Astrocyte (in vitro differentiated cells and primary cell): ENCODE results near the gene CCDC89. TPM values are rescaled to one million over a fixed set of nuclear protein-coding genes. Genes with fewer than 3 reads are reported as not detected.
A peak's percentile ranks its signal among the peaks of the same experiment; 100 is the strongest.

Source experiments
- DNase-seq: peaks from one replicate; pipeline ENCODE4 v3.0.0-alpha.2; 2010; ENCODE audit warnings: low read depth
- FAIRE-seq: peaks from 2 replicates; lab custom pipeline; 2011; peaks lifted over from hg19 to GRCh38; lab: Jason Lieb, UNC
- H2AFZ ChIP-seq: 2 replicates; pipeline ENCODE4 v1.6.0; 2012; ENCODE audit warnings: low read depth, low read length, inconsistent platforms
- H3K27ac ChIP-seq: 2 replicates; pipeline ENCODE4 v1.5.1; 2011; ENCODE audit warnings: low read depth, low read length, inconsistent platforms
- H3K27me3 ChIP-seq: 2 replicates; pipeline ENCODE4 v1.6.0; 2011; ENCODE audit warnings: low read length, inconsistent platforms; ENCODE audit not compliant: insufficient read depth
- H3K36me3 ChIP-seq: 2 replicates; pipeline ENCODE4 v1.5.1; 2011; ENCODE audit warnings: low read length, inconsistent platforms; ENCODE audit not compliant: insufficient read depth
- H3K4me1 ChIP-seq: 2 replicates; pipeline ENCODE4 v1.5.1; 2011; ENCODE audit warnings: low read length, inconsistent platforms; ENCODE audit not compliant: insufficient read depth
- H3K4me2 ChIP-seq: 2 replicates; pipeline ENCODE4 v1.6.0; 2012; ENCODE audit warnings: low read length, inconsistent platforms
- H3K4me3 ChIP-seq: 2 replicates; pipeline ENCODE4 v1.5.1; 2011; ENCODE audit warnings: low read depth, mild to moderate bottlenecking, low read length, inconsistent platforms; ENCODE audit not compliant: insufficient read depth
- H3K79me2 ChIP-seq: 2 replicates; pipeline ENCODE4 v1.6.0; 2012; ENCODE audit warnings: mild to moderate bottlenecking, low read length, inconsistent platforms; ENCODE audit not compliant: insufficient read depth
- H3K9ac ChIP-seq: 2 replicates; pipeline ENCODE4 v1.6.0; 2012; ENCODE audit warnings: mild to moderate bottlenecking, low read length, inconsistent platforms
- H3K9me3 ChIP-seq: 2 replicates; pipeline ENCODE4 v1.5.1; 2012; ENCODE audit warnings: low read depth, mild to moderate bottlenecking, low read length, inconsistent platforms; ENCODE audit not compliant: insufficient read depth
- H4K20me1 ChIP-seq: 2 replicates; pipeline ENCODE4 v1.6.0; 2012; ENCODE audit warnings: low read length, inconsistent platforms; ENCODE audit not compliant: insufficient read depth
- H3K27ac Mint-ChIP-seq: one replicate; pipeline ENCODE4 v1.8.0; 2021; ENCODE audit warnings: mild to moderate bottlenecking, mixed read lengths; ENCODE audit not compliant: unreplicated experiment
- H3K27me3 Mint-ChIP-seq: one replicate; pipeline ENCODE4 v1.8.0; 2021; ENCODE audit warnings: low read depth, mixed read lengths; ENCODE audit not compliant: unreplicated experiment
- H3K36me3 Mint-ChIP-seq: one replicate; pipeline ENCODE4 v1.8.0; 2021; ENCODE audit warnings: low read depth, mixed read lengths; ENCODE audit not compliant: unreplicated experiment
- H3K4me1 Mint-ChIP-seq: one replicate; pipeline ENCODE4 v1.8.0; 2021; ENCODE audit warnings: low read depth, mixed read lengths; ENCODE audit not compliant: unreplicated experiment
- H3K4me3 Mint-ChIP-seq: one replicate; pipeline ENCODE4 v1.8.0; 2021; ENCODE audit warnings: mild to moderate bottlenecking, moderate library complexity, mixed read lengths; ENCODE audit not compliant: unreplicated experiment
- H3K9me3 Mint-ChIP-seq: one replicate; pipeline ENCODE4 v1.8.0; 2021; ENCODE audit warnings: mild to moderate bottlenecking, mixed read lengths; ENCODE audit not compliant: unreplicated experiment
- CTCF ChIP-seq: IDR thresholded peaks from 2 replicates; pipeline ENCODE4 v1.5.1; 2011; ENCODE audit warnings: low read depth, mild to moderate bottlenecking, inconsistent platforms, low read length, moderate library complexity; ENCODE audit not compliant: insufficient read depth
- EZH2 ChIP-seq: IDR thresholded peaks from 2 replicates; pipeline ENCODE4 v1.6.1; 2012; ENCODE audit warnings: mild to moderate bottlenecking, low read length, inconsistent platforms; ENCODE audit not compliant: insufficient read depth
- total RNA-seq: library from RNA; stranded (reverse); gene quantifications from 2 replicates; pipeline ENCODE4 v1.2.1, GENCODE V29; 2021

Gene CCDC89
- total RNA-seq, 1 donor from 2014 or later = 0.30 TPM

GRCh38 chr11:85723088-85723487, 37.1 kb upstream of the CCDC89 start:
- no peak overlapping the region for H2AFZ ChIP-seq
- H4K20me1 ChIP-seq = no peaks in the 10 kb centered on the region
- Mint-ChIP-seq H3K36me3 (peaks cover 3% of the 10 kb centered on the region), H3K27me3 (no peaks in the 10 kb centered on the region), H3K4me1 (peaks cover 40% of the 10 kb centered on the region), H3K9me3 (no peaks in the 10 kb centered on the region), H3K4me3 (no peak overlapping the region), H3K27ac (no peak overlapping the region)
- no peak overlapping the region for H3K4me3 ChIP-seq
- H3K9ac ChIP-seq = no peak overlapping the region
- peaks cover 24% of the 10 kb centered on the region for H3K4me1 ChIP-seq
- TF ChIP-seq CTCF (no peak), EZH2 (no peak)
- DNase-seq (no peak), FAIRE-seq (no peak)
- H3K79me2 ChIP-seq = no peaks in the 10 kb centered on the region
- H3K27ac ChIP-seq = no peak overlapping the region
- H3K9me3 ChIP-seq = no peaks in the 10 kb centered on the region
- H3K27me3 ChIP-seq = no peaks in the 10 kb centered on the region
- no peaks in the 10 kb centered on the region for H3K36me3 ChIP-seq
- no peak overlapping the region for H3K4me2 ChIP-seq

- H3K27ac ChIP-seq = no peak overlapping the region
- no peak overlapping the region for H3K27ac Mint-ChIP-seq
- TF ChIP-seq EZH2 (no peak), CTCF (no peak)
- H3K9me3 ChIP-seq = no peaks in the 10 kb centered on the region
- H4K20me1 ChIP-seq = no peaks in the 10 kb centered on the region
- no peak overlapping the region for H3K4me3 ChIP-seq
- no peaks in the 10 kb centered on the region for H3K27me3 Mint-ChIP-seq
- no peak overlapping the region for H2AFZ ChIP-seq
- no peaks in the 10 kb centered on the region for H3K36me3 ChIP-seq
- no peak overlapping the region for H3K9ac ChIP-seq
- peaks cover 47% of the 10 kb centered on the region for H3K4me1 Mint-ChIP-seq
- peaks cover 2% of the 10 kb centered on the region for H3K36me3 Mint-ChIP-seq
- no peak overlapping the region for H3K4me3 Mint-ChIP-seq
- no peaks in the 10 kb centered on the region for H3K27me3 ChIP-seq
- no peaks in the 10 kb centered on the region for H3K9me3 Mint-ChIP-seq
- peaks cover 21% of the 10 kb centered on the region for H3K4me1 ChIP-seq
- no peak for FAIRE-seq
- no peak for DNase-seq
- peaks cover 7% of the 10 kb centered on the region for H3K79me2 ChIP-seq
- no peak overlapping the region for H3K4me2 ChIP-seq
Observed at GRCh38 chr11:85721191-85721590, 35.2 kb upstream of the CCDC89 start.

GRCh38 chr11:85718991-85719807, 33.2 kb upstream of the CCDC89 start:
- Mint-ChIP-seq H3K27ac (peak overlapping the region; percentile 93), H3K4me3 (peak overlapping the region; percentile 84), H3K9me3 (no peaks in the 10 kb centered on the region), H3K27me3 (no peaks in the 10 kb centered on the region), H3K36me3 (no peaks in the 10 kb centered on the region), H3K4me1 (peaks cover 39% of the 10 kb centered on the region)
- Histone ChIP-seq H3K4me2 (peak overlapping the region; percentile 83), H3K79me2 (peaks cover 9% of the 10 kb centered on the region), H3K9ac (peak overlapping the region; percentile 84), H3K4me1 (peaks cover 14% of the 10 kb centered on the region), H3K27me3 (no peaks in the 10 kb centered on the region), H3K9me3 (no peaks in the 10 kb centered on the region), H4K20me1 (no peaks in the 10 kb centered on the region), H2AFZ (peak overlapping the region; percentile 11), H3K4me3 (peak overlapping the region; percentile 65), H3K27ac (peak overlapping the region; percentile 82), H3K36me3 (no peaks in the 10 kb centered on the region)
- peak; percentile 98 for FAIRE-seq
- TF ChIP-seq EZH2 = no peak
- TF ChIP-seq CTCF = no peak
- peak; percentile 100 for DNase-seq
